ENCODE measurements around the gene MZB1.

DNA sequence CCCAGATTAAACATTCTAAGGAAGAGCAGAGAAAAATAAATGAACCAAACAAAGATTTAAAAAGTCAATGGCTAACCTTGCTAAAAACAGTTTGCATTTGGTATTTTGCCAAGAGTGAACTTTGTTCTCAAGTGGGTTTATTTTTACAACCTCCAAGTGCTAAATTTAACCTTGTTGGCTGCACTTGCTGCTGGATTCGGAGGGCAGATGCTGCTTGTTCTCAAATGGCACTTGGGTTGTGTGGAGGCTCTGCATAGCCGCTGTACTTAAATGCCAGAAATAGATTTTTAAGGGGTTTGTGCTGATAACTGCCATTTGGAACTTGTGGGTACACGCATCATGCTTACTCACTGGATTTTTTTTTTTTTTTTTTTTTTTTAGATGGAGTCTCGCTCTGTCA is 27.5 kb upstream of the MZB1 start:
- TF ChIP-seq, protein P1, sequence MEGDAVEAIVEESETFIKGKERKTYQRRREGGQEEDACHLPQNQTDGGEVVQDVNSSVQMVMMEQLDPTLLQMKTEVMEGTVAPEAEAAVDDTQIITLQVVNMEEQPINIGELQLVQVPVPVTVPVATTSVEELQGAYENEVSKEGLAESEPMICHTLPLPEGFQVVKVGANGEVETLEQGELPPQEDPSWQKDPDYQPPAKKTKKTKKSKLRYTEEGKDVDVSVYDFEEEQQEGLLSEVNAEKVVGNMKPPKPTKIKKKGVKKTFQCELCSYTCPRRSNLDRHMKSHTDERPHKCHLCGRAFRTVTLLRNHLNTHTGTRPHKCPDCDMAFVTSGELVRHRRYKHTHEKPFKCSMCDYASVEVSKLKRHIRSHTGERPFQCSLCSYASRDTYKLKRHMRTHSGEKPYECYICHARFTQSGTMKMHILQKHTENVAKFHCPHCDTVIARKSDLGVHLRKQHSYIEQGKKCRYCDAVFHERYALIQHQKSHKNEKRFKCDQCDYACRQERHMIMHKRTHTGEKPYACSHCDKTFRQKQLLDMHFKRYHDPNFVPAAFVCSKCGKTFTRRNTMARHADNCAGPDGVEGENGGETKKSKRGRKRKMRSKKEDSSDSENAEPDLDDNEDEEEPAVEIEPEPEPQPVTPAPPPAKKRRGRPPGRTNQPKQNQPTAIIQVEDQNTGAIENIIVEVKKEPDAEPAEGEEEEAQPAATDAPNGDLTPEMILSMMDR (IDR thresholded peaks at IDR 0.05; ENCODE audit: poor library complexity), result no peak
- TF ChIP-seq EZH2 (IDR thresholded peaks at IDR 0.05; ENCODE audit: borderline replicate concordance), result no peak
- no peak for TF ChIP-seq EZH2phosphoT487 (IDR thresholded peaks at IDR 0.05; ENCODE audit: low read depth, severe bottlenecking, unreplicated experiment)
